NB4 (cell line): Measurements from ENCODE around the gene MEGF6.

Source experiments
- POLR2A ChIP-seq: IDR thresholded peaks from 2 replicates; pipeline ENCODE4 v1.6.1; 2011; ENCODE audit warnings: mild to moderate bottlenecking; ENCODE audit not compliant: insufficient read length; ENCODE audit errors: extremely low read depth
- TF ChIP-seq, protein P1 (sequence below): IDR thresholded peaks from one replicate; pipeline ENCODE4 v1.5.1; 2012; ENCODE audit warnings: low read depth, low read length
- TF ChIP-seq, protein P2 (sequence below): IDR thresholded peaks from 2 replicates; pipeline ENCODE4 v1.6.1; 2011; ENCODE audit warnings: low read depth, low read length

DNA sequence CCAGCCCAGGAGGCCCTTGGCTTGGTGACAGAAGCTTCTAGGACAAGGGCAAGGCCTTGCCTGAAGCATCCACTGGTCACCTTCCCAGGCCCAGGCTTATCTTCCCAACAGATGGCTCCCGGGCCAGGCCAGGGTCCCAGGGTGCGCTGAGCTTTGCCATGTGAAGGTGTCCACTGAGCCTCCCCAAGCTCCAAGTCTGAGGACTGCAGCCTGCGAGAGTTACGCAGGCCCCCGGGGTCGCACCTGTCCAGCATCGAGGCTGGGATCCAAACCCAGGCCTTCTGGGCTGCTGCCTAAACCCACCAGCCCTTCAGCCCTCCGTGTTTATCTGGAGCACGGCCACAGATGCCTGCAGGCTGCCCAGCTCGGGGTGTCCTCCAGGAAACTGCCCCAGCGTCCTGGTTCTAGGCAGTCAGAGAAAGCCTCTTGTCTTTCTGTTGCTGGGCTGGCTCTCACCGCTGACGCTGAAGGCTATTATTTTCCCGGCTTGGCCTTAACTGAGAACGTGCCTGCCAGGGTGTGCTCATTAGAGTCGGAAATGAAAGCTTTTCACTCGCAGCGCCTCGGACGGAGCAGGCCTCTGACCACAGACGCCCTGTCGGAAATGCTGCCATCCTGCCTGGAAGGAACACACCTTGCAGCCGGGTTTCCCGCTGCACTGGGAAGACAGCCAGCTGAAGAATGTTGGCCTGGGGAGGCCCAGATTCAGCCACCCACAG, 71.4 kb downstream of the MEGF6 start:
- TF ChIP-seq, protein P1, sequence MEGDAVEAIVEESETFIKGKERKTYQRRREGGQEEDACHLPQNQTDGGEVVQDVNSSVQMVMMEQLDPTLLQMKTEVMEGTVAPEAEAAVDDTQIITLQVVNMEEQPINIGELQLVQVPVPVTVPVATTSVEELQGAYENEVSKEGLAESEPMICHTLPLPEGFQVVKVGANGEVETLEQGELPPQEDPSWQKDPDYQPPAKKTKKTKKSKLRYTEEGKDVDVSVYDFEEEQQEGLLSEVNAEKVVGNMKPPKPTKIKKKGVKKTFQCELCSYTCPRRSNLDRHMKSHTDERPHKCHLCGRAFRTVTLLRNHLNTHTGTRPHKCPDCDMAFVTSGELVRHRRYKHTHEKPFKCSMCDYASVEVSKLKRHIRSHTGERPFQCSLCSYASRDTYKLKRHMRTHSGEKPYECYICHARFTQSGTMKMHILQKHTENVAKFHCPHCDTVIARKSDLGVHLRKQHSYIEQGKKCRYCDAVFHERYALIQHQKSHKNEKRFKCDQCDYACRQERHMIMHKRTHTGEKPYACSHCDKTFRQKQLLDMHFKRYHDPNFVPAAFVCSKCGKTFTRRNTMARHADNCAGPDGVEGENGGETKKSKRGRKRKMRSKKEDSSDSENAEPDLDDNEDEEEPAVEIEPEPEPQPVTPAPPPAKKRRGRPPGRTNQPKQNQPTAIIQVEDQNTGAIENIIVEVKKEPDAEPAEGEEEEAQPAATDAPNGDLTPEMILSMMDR: no peak
- no peak for TF ChIP-seq POLR2A
- TF ChIP-seq, protein P2, sequence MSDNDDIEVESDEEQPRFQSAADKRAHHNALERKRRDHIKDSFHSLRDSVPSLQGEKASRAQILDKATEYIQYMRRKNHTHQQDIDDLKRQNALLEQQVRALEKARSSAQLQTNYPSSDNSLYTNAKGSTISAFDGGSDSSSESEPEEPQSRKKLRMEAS: no peak
